Suprapubic skin (tissue), 3 donors: ENCODE results near the gene EYS.

Experiments used
- CTCF ChIP-seq, 2 donors: fragments of 200-600 bp in 1 of 2; fragments of 450-650 bp in 1 of 2; sonication (generic) in 1 of 2; IDR thresholded peaks; one replicate each; pipeline ENCODE4 v1.5.1; 2016 to 2019; ENCODE audit warnings: antibody characterized with exemption in 2 of 2, mild to moderate bottlenecking in 1 of 2, moderate library complexity in 1 of 2
- POLR2A ChIP-seq, 2 donors: fragments of 450-650 bp; IDR thresholded peaks; one replicate each; pipeline ENCODE4 v1.6.1; 2017; ENCODE audit warnings: antibody characterized with exemption in 2 of 2, mild to moderate bottlenecking in 2 of 2, moderate library complexity in 2 of 2

- TF ChIP-seq CTCF (IDR thresholded peaks at IDR 0.05) (no peak), POLR2A (IDR thresholded peaks at IDR 0.05) (no peak)
These were observed 1962.2 kb downstream of the EYS start for GRCh38 chr6:63744810-63745209.
